ENCODE results near the gene RPS3.

The RPS3 gene

DNA sequence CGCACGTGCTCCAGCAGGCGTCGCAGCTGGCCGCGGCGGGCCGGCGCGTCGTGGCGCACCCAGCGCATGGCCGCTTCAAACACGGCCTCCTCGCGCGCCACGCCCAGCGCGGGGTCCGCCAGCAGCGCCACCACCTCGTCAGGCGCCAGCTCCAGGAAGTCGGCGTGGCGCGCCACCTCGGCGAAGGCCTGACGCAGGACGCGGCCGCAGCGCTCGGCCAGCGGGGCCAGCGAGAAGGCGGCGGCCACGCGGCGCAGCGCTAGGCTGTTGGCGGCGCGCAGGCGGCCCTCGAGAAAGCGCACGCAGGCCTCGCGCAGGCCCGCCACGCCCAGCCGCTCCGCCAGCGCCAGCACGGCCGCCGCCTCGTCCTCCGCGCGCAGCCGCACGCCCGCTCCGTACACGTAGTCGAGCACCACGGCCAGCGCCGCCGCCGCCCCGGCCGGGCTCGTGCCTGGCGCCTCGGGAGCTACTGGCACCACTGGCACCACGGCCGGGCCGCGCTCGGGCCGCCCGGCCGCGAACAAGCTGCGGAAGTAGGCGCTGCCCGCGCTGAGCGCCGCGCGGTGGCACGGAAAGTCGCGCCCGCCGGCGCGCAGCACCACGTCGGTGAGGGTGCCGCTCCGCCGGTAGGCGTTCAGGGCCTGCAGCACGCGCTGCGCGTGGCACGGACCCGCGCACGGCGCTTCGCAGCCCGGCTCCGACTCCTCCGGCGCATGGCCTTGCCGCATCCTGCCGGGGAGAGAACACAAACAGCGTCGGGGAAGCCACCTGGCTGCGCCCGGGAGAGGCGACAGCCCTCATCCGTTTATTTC is 30.8 kb downstream of the RPS3 start:
- in situ Hi-C loops (cut with MboI; ENCODE audit: low sequenced_read_pairs) = no loop called here
- Histone ChIP-seq H3K4me3 (no peak overlapping the region), H3K27me3 (ENCODE audit: low read depth) (peaks cover 30% of the 10 kb centered on the region), H3K4me1 (no peaks in the 10 kb centered on the region), H3K36me3 (replicated peaks) (no peaks in the 10 kb centered on the region), H3K9me3 (no peaks in the 10 kb centered on the region)
- peak; percentile 19 to 50 for DNase-seq (ENCODE audit: low spot score in 2 of 2)

DNA sequence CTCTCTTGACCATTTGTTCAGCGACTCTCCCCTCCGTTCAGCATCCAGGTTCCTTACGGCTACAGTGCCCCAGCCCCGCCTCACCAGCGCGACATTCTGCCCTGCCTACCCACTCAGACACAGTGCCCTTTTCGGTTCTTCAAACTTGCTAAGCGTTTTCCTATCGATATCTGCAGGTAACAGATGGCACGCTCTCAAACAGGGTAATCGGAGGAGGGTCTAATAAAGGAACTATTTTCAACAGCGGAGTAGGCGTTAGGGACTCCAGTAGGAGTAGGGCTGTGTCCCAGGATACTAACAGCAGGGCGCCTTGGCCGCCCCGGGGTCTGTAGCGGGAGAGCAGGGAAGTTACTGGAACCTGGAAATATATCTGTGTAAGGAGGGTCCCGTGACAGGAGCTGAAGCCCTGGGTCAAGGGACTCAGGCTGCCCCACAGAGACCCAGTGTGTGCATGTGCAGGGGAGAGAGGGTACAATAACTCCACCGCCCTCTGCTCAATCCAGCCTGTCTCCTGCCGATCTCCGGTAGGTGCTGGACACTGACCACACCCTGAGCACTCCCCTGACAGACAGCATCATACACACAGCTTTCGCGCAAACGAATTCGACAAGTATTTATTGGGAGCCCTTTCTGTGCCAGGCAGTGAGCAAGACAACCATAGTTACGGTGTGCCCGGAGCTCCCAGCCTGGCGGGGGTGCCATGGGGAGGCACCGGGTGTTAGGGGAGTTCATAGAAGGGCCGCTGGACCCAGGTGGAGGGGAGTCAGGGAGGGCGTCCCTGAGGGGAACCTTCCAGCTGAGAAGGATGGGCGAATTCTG is 31.6 kb downstream of the RPS3 start:
- H3K36me3 ChIP-seq (replicated peaks) = no peaks in the 10 kb centered on the region
- no peaks in the 10 kb centered on the region for H3K4me1 ChIP-seq
- no peak overlapping the region for H3K4me3 ChIP-seq
- H3K9me3 ChIP-seq = no peaks in the 10 kb centered on the region
- in situ Hi-C loops (cut with MboI; ENCODE audit: low sequenced_read_pairs) = no loop called here
- no peak for DNase-seq (ENCODE audit: low spot score in 2 of 2)
- H3K27me3 ChIP-seq (ENCODE audit: low read depth) = peaks cover 30% of the 10 kb centered on the region

DNA sequence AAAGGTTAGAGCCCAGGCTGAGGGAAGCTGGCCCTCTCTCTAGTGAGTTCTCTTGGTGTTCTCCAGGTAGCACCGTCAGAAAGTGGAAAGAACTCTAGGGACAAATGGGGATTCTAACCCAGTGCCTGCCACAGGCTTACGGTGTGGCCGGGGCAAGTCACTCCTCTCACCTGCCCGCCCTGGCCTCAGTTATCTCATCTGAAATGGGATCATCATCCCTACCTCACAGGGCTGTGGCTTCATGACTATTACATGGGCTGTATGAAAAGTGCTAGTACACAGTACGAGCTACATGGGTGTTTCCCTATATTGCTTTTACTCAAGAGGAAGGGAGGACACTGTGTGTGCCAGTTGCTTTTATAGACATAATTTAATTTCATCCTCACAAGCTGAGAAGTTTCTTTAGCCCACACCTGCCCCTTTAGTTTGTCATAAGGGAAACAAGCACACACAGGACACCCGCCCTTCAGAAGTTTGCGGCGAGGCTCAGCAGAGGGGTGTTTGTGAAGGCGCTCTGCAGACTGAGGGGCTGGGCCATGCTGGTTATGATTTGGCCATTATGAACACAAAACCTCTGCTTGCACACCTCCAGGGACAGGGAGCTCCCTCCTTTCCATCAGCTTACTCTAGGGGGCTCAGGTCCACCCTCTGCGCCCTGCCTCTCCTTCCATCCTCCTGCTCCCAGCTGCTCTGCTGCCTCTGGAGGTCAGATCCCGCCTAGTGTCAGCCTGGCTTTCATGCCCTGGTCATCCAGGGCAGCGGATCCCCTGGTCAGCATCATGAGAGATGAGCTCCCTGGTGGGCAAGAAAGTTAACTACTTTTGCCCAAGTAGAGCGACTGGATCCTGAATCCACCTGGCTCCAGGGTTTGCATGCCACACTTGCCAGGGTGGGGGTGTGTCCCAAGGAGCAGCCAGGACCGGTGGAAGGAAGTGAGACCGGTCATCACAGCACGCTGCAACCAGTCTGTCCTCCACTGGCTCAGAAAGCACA is 32.5 kb downstream of the RPS3 start:
- in situ Hi-C loops (cut with MboI; ENCODE audit: low sequenced_read_pairs) = no loop called here
- no peaks in the 10 kb centered on the region for H3K9me3 ChIP-seq
- DNase-seq (ENCODE audit: low spot score in 2 of 2) = no peak
- H3K4me3 ChIP-seq = no peak overlapping the region
- peaks cover 30% of the 10 kb centered on the region for H3K27me3 ChIP-seq (ENCODE audit: low read depth)
- no peaks in the 10 kb centered on the region for H3K4me1 ChIP-seq
- no peaks in the 10 kb centered on the region for H3K36me3 ChIP-seq (replicated peaks)

DNA sequence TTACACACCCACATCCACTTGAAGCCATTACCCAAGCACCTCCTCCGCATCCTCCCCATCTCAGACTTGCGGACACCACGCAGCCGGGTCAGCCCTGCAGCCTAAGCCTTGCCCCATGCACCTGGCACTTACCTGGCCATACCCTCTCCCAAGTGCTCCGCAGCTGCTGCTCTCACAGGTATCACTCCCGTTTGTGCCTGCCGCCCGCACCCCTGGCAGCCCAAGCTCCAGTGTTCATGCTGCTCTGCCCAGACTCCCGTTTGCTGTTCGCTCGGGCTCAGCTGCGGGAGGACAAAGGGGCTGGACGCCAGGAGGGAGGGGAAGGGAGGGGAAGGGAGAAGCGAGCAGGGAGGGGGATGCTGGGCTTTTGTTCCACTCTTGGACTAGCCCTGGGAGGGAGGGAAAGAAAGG is 33.6 kb downstream of the RPS3 start, which contains the start of gene KLHL35:
KLHL35 (minus strand) TSS at position 293 of the 411 bp plus-strand sequence. CDS start 2,574 bp downstream, outside the sequence.
- Histone ChIP-seq H3K4me1 (no peaks in the 10 kb centered on the region), H3K27me3 (ENCODE audit: low read depth) (peaks cover 30% of the 10 kb centered on the region), H3K9me3 (no peaks in the 10 kb centered on the region), H3K4me3 (no peak within 1 kb of the TSS), H3K36me3 (replicated peaks) (no peaks in the 10 kb centered on the region)
- in situ Hi-C loops (cut with MboI; ENCODE audit: low sequenced_read_pairs) = no loop called here
- no peak for DNase-seq (ENCODE audit: low spot score in 2 of 2)

DNA sequence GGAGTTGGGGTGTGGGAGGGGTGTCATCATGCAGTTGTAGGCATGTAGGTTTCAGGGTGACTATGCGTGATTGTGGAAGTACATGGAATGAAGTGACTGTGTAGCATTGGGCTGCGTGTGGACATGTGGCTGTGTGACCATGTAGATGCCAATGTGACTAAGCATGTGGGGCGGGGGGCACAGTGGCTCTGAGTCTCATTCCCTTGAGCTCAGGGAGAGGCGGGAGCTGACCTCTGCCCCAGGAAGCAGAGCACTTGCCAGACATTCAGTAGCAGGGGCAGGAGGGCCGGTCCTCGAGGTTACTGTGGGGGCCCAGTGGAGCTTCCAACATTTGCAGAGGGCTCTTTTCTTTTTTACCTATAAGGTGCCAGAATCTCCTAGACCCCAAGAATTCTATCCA is 34.1 kb downstream of the RPS3 start:
- in situ Hi-C loops (cut with MboI; ENCODE audit: low sequenced_read_pairs) = no loop called here
- Histone ChIP-seq H3K4me3 (no peak overlapping the region), H3K9me3 (no peaks in the 10 kb centered on the region), H3K36me3 (replicated peaks) (no peaks in the 10 kb centered on the region), H3K27me3 (ENCODE audit: low read depth) (peaks cover 30% of the 10 kb centered on the region), H3K4me1 (no peaks in the 10 kb centered on the region)
- DNase-seq (ENCODE audit: low spot score in 2 of 2) = no peak

DNA sequence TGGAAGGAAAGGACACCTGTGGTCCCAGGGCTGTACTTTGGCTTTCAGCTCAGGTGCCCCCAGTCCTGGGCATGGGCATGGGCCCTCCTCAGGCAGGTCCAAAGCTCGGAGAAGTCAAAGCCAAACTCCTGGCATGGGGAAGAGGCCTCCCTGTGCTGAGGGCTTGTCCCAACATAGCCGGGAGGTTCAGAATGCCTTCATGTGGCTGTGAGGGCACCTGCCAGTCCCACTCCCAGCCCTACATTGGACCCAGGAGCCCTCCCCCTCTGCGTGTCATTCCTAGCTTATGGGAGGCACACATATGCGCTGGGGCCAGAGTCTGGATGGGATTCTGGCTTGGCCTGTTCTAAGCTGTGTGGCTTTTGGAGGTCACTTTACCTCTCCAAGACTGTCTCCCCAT is 34.7 kb downstream of the RPS3 start:
- in situ Hi-C loops (cut with MboI; ENCODE audit: low sequenced_read_pairs) = no loop called here
- no peak for DNase-seq (ENCODE audit: low spot score in 2 of 2)

DNA sequence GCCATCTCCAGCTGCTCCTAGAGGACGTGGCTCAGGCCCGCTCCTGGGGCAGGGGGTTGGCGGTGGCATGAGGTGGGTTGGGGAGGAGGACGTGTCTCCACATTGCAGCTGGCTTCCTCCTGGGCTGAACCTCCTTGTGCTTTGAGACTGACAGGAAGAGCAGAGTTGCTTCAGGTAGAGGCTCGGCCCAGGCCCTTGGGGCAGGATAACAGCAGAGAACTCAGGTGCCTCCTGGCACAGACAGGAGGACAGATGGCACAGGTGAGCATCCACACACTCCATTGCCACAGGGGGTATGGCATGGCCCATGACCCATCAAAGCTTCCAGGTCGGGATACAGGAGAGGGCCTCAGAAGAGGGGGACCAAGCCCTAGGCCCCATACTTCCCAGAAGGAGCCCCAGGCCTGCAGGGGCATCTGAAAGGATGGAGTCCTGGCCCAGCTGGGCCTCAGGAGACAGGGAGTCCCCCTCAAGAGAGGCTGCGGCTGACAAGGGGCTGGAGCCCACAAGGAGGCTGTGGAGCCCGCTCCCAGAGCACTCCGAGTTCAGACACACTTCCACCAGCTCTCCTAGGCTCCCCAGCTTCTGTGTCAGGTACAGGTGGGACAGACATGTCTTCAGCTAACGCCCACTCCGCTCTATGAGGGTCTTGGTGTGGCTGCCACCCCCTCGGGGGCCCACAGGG is 35.7 kb downstream of the RPS3 start:
- no peaks in the 10 kb centered on the region for H3K4me1 ChIP-seq
- in situ Hi-C loops (cut with MboI; ENCODE audit: low sequenced_read_pairs) = no loop called here
- peaks cover 23% of the 10 kb centered on the region for H3K27me3 ChIP-seq (ENCODE audit: low read depth)
- H3K9me3 ChIP-seq = no peaks in the 10 kb centered on the region
- DNase-seq (ENCODE audit: low spot score in 2 of 2) = no peak
- H3K4me3 ChIP-seq = no peak overlapping the region
- H3K36me3 ChIP-seq (replicated peaks) = no peaks in the 10 kb centered on the region

More for the DNA sequence above, 34.7 kb downstream of the RPS3 start:
- Histone ChIP-seq H3K9me3 (no peaks in the 10 kb centered on the region), H3K27me3 (ENCODE audit: low read depth) (peaks cover 30% of the 10 kb centered on the region), H3K36me3 (replicated peaks) (no peaks in the 10 kb centered on the region), H3K4me1 (no peaks in the 10 kb centered on the region), H3K4me3 (no peak overlapping the region)

DNA sequence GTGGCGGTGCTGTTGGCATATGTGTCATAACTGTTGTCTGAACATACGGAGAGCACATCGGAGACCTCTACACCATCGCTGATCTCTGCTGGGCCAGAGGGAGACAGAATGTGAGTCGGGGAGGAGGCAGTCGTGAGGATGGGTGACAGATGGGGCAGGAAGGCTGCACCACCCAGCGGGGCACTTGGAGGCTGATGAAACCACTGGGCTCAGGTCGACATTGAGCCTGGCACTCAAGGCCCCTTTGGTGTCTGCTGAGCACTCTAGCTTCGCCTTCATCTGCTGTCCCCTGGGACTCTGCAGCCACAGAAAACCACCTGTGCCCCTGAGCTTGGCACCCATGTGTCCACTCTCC is 36.2 kb downstream of the RPS3 start:
- Histone ChIP-seq H3K9me3 (no peaks in the 10 kb centered on the region), H3K27me3 (ENCODE audit: low read depth) (peaks cover 20% of the 10 kb centered on the region), H3K4me1 (no peaks in the 10 kb centered on the region), H3K36me3 (replicated peaks) (no peaks in the 10 kb centered on the region), H3K4me3 (no peak overlapping the region)
- in situ Hi-C loops (cut with MboI; ENCODE audit: low sequenced_read_pairs) = no loop called here
- DNase-seq (ENCODE audit: low spot score in 2 of 2) = no peak

DNA sequence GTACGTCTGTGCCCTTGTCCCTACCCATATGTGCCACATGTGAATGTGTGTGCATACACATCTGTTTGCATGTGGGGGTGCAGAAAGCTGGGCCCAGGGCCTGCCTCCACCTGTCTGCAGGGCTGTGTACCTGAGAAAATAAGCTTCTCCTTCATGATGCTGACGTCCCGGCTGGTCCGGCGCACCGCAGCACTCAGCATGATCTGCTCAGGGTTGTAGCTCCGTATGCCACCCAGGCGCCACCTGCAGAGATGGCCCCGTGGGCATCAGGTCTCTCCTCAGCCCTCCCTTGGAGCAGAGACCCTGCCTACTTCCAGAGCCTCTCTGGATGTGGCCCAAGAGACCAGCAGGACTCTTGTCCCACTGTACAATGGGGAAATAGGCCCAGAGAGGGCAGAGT is 37.5 kb downstream of the RPS3 start:
- Histone ChIP-seq H3K36me3 (replicated peaks) (no peaks in the 10 kb centered on the region), H3K4me1 (no peaks in the 10 kb centered on the region), H3K4me3 (no peak overlapping the region), H3K9me3 (no peaks in the 10 kb centered on the region), H3K27me3 (ENCODE audit: low read depth) (peaks cover 8% of the 10 kb centered on the region)
- in situ Hi-C loops (cut with MboI; ENCODE audit: low sequenced_read_pairs) = no loop called here
- DNase-seq (ENCODE audit: low spot score in 2 of 2) = no peak

DNA sequence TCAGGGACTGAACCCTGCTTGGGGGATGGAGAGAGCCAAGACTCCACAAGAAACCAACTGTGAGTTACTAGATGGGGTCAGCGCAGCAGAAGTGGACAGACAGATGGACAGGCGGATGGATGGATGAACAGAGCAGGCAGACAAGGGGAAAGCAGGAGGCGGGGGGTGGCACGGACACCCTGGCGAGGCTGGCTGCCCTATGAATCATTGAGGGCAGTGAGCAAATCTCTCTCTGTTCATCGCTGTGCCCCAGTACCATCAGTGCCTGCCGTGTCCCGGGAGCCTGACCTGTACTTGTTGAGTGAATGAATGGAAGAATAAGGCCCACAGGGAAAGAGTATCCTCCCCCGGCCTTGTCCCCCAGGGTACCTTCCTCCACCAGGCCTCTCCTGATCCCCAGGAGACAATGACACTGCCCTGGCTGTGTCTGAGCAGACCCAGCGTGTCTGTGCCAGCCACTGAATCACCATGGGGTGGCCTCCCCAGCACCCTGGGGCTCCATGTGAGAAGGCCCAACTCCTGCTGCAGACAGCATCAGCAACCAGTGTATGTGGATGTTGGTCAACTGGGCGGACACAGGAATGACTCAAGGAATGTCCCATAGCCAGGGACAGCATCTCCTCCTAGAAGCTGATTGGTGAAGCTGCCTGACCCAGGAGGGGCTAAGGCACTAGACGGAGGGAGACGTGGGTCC is 38.8 kb downstream of the RPS3 start:
- Histone ChIP-seq H3K4me1 (no peaks in the 10 kb centered on the region), H3K27me3 (ENCODE audit: low read depth) (no peaks in the 10 kb centered on the region), H3K36me3 (replicated peaks) (no peaks in the 10 kb centered on the region), H3K9me3 (no peaks in the 10 kb centered on the region), H3K4me3 (no peak overlapping the region)
- no peak for DNase-seq (ENCODE audit: low spot score in 2 of 2)
- in situ Hi-C loops (cut with MboI; ENCODE audit: low sequenced_read_pairs) = no loop called here

DNA sequence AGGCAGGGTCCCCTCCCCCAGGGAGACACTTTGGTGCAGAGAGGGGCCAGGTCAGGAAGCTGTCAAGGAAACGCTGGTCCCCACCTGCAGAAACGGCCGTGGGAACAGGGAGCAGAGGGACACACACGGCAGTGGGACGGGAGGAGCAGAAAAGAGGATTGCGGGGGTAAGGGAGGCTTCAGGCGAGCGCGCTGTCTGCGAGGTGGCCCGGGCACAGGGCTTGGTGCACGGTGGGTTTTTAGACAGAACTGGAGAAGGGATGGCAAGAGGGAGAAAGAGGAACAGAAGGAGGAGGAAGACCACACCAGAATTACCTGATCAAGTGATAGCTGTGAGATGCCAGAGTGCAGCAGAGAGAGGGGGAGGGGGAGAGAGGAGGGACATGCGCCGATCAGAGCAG is 39.7 kb downstream of the RPS3 start:
- Histone ChIP-seq H3K27me3 (ENCODE audit: low read depth) (no peaks in the 10 kb centered on the region), H3K4me1 (no peaks in the 10 kb centered on the region), H3K36me3 (replicated peaks) (no peaks in the 10 kb centered on the region), H3K4me3 (no peak overlapping the region), H3K9me3 (no peaks in the 10 kb centered on the region)
- DNase-seq (ENCODE audit: low spot score in 2 of 2) = no peak
- in situ Hi-C loops (cut with MboI; ENCODE audit: low sequenced_read_pairs) = no loop called here

DNA sequence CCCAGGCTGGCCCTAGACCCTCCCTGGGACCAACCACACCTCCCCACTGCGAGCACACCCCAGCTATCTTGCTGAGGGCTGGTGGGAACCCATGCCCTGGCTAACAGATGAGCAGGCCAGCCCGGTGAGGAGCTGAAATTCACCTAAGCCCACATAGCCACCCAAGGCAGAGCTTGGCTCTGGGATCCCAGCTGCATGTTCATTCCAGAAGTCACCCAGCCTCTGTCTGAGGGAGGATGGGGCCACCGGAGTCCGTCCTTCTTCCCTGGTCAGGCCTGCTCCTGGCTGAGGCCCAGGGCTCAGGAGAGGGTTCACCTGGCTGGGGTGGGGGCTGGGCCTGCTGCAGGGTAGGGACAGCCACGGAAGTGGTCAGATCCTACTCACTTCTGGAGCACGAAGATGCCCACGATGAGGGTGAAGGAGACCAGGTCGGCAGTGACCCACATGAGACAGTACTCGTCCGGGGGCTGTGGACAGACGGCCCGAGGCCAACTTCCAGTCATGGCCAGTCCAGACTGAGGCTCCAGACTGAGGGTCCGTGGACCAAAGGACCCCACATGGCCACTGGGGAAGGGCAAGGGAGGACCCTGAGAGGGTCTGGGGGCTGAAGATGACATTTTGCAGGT is 40.3 kb downstream of the RPS3 start:
- no peak for DNase-seq (ENCODE audit: low spot score in 2 of 2)
- no peaks in the 10 kb centered on the region for H3K27me3 ChIP-seq (ENCODE audit: low read depth)
- H3K4me1 ChIP-seq = no peaks in the 10 kb centered on the region
- no peaks in the 10 kb centered on the region for H3K9me3 ChIP-seq
- H3K36me3 ChIP-seq (replicated peaks) = no peaks in the 10 kb centered on the region
- no peak overlapping the region for H3K4me3 ChIP-seq
- in situ Hi-C loops (cut with MboI; ENCODE audit: low sequenced_read_pairs) = no loop called here
